Midbrain (tissue), 1 donor: Measurements from ENCODE around the gene MOAP1.
A peak's percentile ranks its signal among the peaks of the same experiment; 100 is the strongest.
"Not testable (repeated sequence)": the region's sequence is repeated elsewhere in the genome, so short reads cannot be mapped to it uniquely, and the experiment has no call there.

Experiments
- DNase-seq: peaks from one replicate; lab custom pipeline; 2025; lab: John Stamatoyannopoulos, UW

The MOAP1 gene

DNA sequence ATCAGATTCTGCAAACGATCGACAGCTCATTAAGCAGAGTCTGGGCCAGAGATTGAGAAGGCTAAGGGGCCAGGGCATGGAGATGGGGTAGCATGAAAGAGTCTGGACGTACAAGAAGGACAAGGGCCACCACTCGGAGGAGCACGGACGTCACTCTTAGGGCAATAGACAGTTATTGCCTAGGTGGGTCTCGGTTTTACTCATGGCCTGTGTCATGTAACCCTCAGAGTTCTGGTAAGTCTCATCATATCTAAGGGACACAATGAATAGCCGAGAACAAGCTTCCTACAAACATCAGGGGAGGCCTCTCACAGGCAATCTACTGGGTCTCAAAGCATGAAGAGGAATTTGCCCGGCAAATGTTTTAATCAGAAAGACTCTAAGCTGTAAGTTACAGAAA, 38.6 kb downstream of the MOAP1 start:
- DNase-seq: no peak

DNA sequence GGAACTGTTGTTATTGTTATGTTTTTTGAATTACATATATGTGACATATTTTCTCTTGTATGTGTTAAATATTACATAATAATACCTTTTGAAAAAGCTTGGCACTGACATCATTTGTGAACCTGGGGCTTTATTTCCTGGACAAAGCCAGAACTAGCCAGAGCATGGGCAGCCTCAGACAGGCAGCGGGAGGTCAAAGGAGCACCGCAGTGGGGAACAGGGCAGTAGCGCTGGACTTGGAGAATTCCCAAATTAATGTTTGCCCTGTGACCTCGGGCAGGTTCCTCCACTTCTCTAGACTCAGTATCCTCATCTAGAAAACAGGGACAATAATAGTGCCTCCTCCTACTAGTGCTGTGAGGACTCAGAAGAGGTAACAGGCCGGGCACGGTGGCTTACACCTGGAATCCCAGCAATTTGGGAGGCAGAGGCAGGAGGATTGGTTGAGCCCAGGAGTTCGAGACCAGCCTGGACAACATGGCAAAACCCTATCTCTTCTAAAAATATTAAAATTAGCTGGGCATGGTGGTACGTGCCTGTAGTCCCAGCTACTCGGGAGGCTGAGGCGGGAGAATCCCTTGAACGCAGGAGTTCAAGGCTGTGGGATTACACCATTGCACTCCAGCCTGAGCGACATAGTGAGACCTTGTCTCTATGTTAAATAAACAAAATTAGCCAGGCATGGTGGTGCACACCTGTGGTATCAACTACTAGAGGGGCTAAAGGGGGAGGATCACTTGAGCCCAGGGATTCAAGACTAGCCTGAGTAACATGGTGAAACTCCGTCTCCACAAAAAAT, 41.6 kb downstream of the MOAP1 start:
- no peak for DNase-seq

DNA sequence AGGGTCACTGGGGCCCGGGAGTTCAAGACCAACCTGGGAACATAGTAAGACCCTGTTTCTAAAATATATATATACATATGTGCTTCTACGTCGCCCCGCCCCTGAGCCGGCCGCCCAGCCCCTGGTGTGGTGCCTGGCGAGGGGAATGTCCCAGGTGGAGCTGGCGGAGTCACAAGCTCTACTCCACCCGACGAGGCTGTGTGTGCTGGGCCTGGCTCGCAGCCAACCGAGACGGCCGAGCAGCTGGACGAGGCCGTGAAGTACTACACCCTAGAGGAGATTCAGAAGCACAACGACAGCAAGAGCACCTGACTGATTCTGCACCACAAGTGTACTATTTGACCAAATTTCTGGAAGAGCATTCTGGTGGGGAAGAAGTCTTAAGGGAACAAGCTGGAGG, 46.8 kb downstream of the MOAP1 start:
- no peak for DNase-seq

DNA sequence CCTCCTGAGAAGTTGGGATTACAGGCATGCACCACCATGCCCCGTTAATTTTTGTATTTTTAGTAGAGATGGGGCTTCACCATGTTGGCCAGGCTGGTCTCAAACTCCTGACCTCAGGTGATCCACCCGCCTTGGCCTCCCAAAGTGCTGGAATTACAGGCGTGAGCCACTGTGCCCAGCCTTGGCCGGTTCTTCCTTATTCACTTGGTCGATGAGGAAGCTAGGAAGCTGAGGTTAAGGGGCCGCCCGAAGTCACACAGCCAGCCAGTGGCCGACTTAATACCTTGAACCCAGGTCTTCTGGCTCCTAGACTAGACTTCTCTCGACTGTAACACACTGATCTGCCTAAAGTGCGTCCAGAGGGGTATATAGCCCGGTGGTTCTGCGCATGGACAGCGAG, 48.2 kb downstream of the MOAP1 start:
- not testable (repeated sequence) for DNase-seq

DNA sequence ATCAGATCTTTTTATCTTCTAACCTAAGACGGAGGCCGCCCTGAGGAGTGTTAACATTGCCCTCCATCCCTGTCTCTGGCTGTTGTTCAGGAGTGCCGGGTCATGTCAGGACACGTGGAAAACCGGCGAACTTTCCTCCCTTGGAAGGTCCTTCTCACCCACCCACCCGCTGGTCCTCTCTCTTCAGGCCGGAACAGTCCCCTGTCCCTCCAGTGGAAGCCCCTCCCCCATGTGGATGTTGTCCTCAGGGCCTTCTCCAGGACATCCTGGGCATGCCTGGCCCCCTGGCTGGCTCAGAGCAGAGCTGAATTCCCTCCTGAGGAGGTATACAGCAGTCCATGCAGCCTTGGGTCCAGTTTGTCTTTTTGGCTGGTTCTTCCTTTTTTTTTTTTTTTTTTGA, 48.7 kb downstream of the MOAP1 start:
- no peak for DNase-seq

DNA sequence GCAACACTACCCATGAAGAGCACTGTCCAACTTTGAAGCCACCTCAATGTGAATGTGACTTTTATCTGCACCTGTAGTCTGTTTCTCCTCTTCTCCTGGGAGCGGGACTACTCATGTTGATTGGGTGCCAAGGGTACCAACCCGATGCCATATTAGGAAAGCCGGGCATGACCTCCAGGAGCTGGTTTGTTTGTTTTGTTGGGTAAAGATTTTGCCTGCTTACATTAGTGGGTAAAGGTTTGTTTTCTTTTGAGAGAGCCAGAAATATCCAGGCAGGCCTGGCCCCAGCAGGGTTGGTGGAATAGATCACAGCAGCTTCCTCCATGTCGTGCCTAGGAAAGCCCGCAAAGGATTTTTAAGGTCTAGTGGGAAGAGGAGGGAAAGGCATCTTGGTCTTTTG, 49.3 kb downstream of the MOAP1 start:
- DNase-seq: no peak

DNA sequence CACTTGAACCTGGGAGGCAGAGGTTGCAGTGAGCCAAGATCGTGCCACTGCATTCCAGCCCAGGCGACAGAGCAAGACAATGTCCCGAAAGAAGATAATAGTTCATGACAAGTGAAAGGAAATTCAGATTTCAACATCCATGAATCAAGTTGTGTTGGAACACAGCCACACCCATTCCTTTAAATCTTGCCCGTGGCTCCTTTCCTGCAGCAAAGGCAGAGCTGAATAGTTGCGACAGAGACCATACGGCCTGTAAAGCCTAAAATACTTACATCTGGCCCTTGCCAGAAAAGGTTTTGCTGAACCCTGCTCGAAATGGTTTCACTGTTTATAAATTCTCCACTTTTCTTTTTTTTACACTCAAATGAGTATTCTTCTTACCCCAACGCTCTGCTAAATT, 51.2 kb downstream of the MOAP1 start:
- no peak for DNase-seq

DNA sequence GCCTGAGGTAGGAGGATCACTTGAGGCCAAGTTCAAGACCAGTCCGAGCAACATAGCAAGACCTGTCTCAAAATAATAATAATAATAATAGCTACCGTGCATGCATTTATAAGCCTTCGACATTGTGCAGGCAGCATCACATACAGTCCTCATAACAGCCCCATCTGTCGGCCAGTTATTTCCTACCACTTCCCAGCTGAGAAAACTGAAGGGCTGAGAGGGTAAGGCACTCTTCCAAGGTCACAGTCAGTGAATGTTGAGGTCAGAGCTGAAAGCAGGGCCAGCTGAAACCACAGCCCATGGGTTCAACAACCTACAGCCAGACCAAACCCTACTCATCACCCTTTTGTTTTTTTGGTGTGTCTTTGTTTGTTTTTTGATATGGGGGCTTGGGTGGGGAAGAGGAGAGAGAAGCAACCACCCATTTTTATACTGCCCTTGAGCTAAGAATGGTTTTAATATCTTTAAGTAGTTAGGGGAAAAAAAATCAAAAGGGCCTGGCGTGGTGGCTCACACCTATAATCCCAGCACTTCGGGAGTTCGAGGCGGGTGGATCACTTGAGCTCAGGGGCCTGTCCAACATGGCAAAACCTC, 52.1 kb downstream of the MOAP1 start:
- DNase-seq: peak; percentile 37
